H9 (cell line): ENCODE results near the gene PLEKHD1. TPM values are rescaled to one million over a fixed set of nuclear protein-coding genes. Genes with fewer than 3 reads are reported as not detected.

ENCODE experiments used
- DNase-seq: peaks from one replicate; pipeline ENCODE4 v3.0.0-alpha.2; 2017
- H2AFZ ChIP-seq: one replicate; pipeline ENCODE4 v1.6.1; 2013; ENCODE audit warnings: mild to moderate bottlenecking, low read length, control low read depth, moderate library complexity
- H2AK5ac ChIP-seq: 2 replicates; pipeline ENCODE4 v1.6.1; 2013; ENCODE audit warnings: low read length, control low read depth, mixed read lengths; ENCODE audit not compliant: insufficient read length
- H2BK120ac ChIP-seq: one replicate; pipeline ENCODE4 v1.6.1; 2013; ENCODE audit warnings: low read depth, mild to moderate bottlenecking, low read length, control low read depth, inconsistent platforms; ENCODE audit not compliant: poor library complexity, severe bottlenecking
- H2BK12ac ChIP-seq: 2 replicates; pipeline ENCODE4 v1.6.1; 2013; ENCODE audit warnings: low read length, control low read depth, mixed read lengths, low read depth; ENCODE audit not compliant: insufficient read length
- H2BK15ac ChIP-seq: 2 replicates; pipeline ENCODE4 v1.6.1; 2013; ENCODE audit warnings: low read depth, low read length, control low read depth
- H2BK20ac ChIP-seq: one replicate; pipeline ENCODE4 v1.6.1; 2013; ENCODE audit warnings: low read depth, mild to moderate bottlenecking, low read length, control low read depth, inconsistent platforms; ENCODE audit not compliant: poor library complexity, severe bottlenecking
- H2BK5ac ChIP-seq: 2 replicates; pipeline ENCODE4 v1.6.1; 2013; ENCODE audit warnings: low read length, control low read depth, mixed read lengths; ENCODE audit not compliant: insufficient read length
- H3K14ac ChIP-seq: 2 replicates; pipeline ENCODE4 v1.6.1; 2013; ENCODE audit warnings: low read length, control low read depth; ENCODE audit not compliant: insufficient read depth
- H3K18ac ChIP-seq: 2 replicates; pipeline ENCODE4 v1.6.1; 2013; ENCODE audit warnings: low read depth, mild to moderate bottlenecking, mixed read lengths, low read length, control low read depth; ENCODE audit not compliant: insufficient read length
- H3K23ac ChIP-seq: 2 replicates; pipeline ENCODE4 v1.6.1; 2013; ENCODE audit warnings: low read length, control low read depth, mixed read lengths, low read depth; ENCODE audit not compliant: insufficient read length
- H3K23me2 ChIP-seq: 2 replicates; pipeline ENCODE4 v1.6.1; 2013; ENCODE audit warnings: low read depth, mild to moderate bottlenecking, mixed read lengths, low read length, control low read depth; ENCODE audit not compliant: insufficient read length, poor library complexity, severe bottlenecking
- H3K27ac ChIP-seq: 2 replicates; pipeline ENCODE4 v1.5.1; 2013; ENCODE audit warnings: low read length, control low read depth, mixed read lengths, low read depth; ENCODE audit not compliant: insufficient read length
- H3K27me3 ChIP-seq: 2 replicates; pipeline ENCODE4 v1.6.1; 2013; ENCODE audit warnings: low read length, control low read depth, inconsistent platforms; ENCODE audit not compliant: insufficient read depth
- H3K4ac ChIP-seq: 2 replicates; pipeline ENCODE4 v1.6.1; 2013; ENCODE audit warnings: low read depth, mild to moderate bottlenecking, control low read depth, inconsistent platforms, low read length, moderate library complexity
- H3K4me1 ChIP-seq: 2 replicates; pipeline ENCODE4 v1.6.1; 2013; ENCODE audit warnings: low read length, control low read depth, inconsistent platforms; ENCODE audit not compliant: insufficient read depth
- H3K4me2 ChIP-seq: 2 replicates; pipeline ENCODE4 v1.6.1; 2013; ENCODE audit warnings: low read length, control low read depth, mixed read lengths; ENCODE audit not compliant: insufficient read length, insufficient read depth
- H3K56ac ChIP-seq: 2 replicates; pipeline ENCODE4 v1.6.1; 2013; ENCODE audit warnings: low read depth, mild to moderate bottlenecking, mixed read lengths, low read length, control low read depth; ENCODE audit not compliant: insufficient read length
- H3K79me1 ChIP-seq: 2 replicates; pipeline ENCODE4 v1.6.1; 2013; ENCODE audit warnings: low read depth, mild to moderate bottlenecking, moderate library complexity, low read length, control low read depth, inconsistent platforms; ENCODE audit not compliant: insufficient read depth, poor library complexity, severe bottlenecking
- H3K79me2 ChIP-seq: 2 replicates; pipeline ENCODE4 v1.6.1; 2013; ENCODE audit warnings: low read length, control low read depth, inconsistent platforms; ENCODE audit not compliant: insufficient read depth
- H3K9ac ChIP-seq: 2 replicates; pipeline ENCODE4 v1.6.1; 2013; ENCODE audit warnings: low read length, control low read depth, mixed read lengths; ENCODE audit not compliant: insufficient read length; ENCODE audit errors: extremely low read depth
- H3K9me3 ChIP-seq: one replicate; pipeline ENCODE4 v1.6.1; 2013; ENCODE audit warnings: low read depth, low read length, inconsistent platforms; ENCODE audit not compliant: control insufficient read depth
- H3T11ph ChIP-seq: one replicate; pipeline ENCODE4 v1.6.1; 2013; ENCODE audit warnings: mild to moderate bottlenecking, low read length, control low read depth, inconsistent platforms
- H4K20me1 ChIP-seq: one replicate; pipeline ENCODE4 v1.6.1; 2013; ENCODE audit not compliant: control insufficient read depth, insufficient read length, insufficient read depth
- H4K5ac ChIP-seq: 2 replicates; pipeline ENCODE4 v1.6.1; 2013; ENCODE audit warnings: low read depth, mild to moderate bottlenecking, mixed read lengths, low read length, control low read depth; ENCODE audit not compliant: insufficient read length
- H4K8ac ChIP-seq: replicated peaks from 2 replicates; pipeline ENCODE4 v1.6.1; 2013; ENCODE audit warnings: low read length, control low read depth, mixed read lengths, low read depth; ENCODE audit not compliant: insufficient read length
- H4K91ac ChIP-seq: 2 replicates; pipeline ENCODE4 v1.6.1; 2013; ENCODE audit warnings: low read depth, mild to moderate bottlenecking, moderate library complexity, mixed read lengths, low read length, control low read depth; ENCODE audit not compliant: insufficient read length
- H3K27ac Mint-ChIP-seq, 3 experiments: 2 replicates in 2 of 3; 3 replicates in 1 of 3; pipeline ENCODE4 v1.8.0; 2020 to 2021; ENCODE audit warnings: mixed read lengths in 3 of 3, mild to moderate bottlenecking in 1 of 3, moderate library complexity in 1 of 3
- H3K27me3 Mint-ChIP-seq: 2 replicates; pipeline ENCODE4 v1.8.0; 2021; ENCODE audit warnings: low read depth, mild to moderate bottlenecking, moderate library complexity, mixed read lengths
- H3K36me3 Mint-ChIP-seq, 3 experiments: 2 replicates in 2 of 3; 3 replicates in 1 of 3; pipeline ENCODE4 v1.8.0; 2020 to 2021; ENCODE audit warnings: low read depth in 3 of 3, mixed read lengths in 3 of 3; ENCODE audit not compliant: insufficient read depth in 1 of 3
- H3K4me1 Mint-ChIP-seq, 2 experiments: 2 replicates each; pipeline ENCODE4 v1.8.0; 2020; ENCODE audit warnings: mixed read lengths in 2 of 2
- H3K4me3 Mint-ChIP-seq, 2 experiments: 2 replicates in 1 of 2; 3 replicates in 1 of 2; pipeline ENCODE4 v1.8.0; 2020 to 2021; ENCODE audit warnings: mild to moderate bottlenecking in 2 of 2, mixed read lengths in 2 of 2, moderate library complexity in 1 of 2
- H3K9me3 Mint-ChIP-seq, 2 experiments: 2 replicates in 1 of 2; 3 replicates in 1 of 2; pipeline ENCODE4 v1.8.0; 2020; ENCODE audit warnings: mild to moderate bottlenecking in 2 of 2, mixed read lengths in 2 of 2, moderate library complexity in 1 of 2
- CTCF ChIP-seq: fragments of 200-600 bp; sonication (generic); conservative IDR thresholded peaks from 3 replicates; pipeline ENCODE4 v1.8.0; 2021; ENCODE audit warnings: antibody characterized with exemption, mild to moderate bottlenecking
- WGBS: extraction: QIAGEN DNeasy Blood & Tissue Kit; methylation state at CpG from one replicate; pipeline ENCODE4 v1.1.7; 2013; ENCODE audit warnings: missing lambda C conversion rate, low lambda C conversion rate, mixed read lengths; ENCODE audit not compliant: insufficient read length; ENCODE audit errors: extremely low coverage; 5-methylcytosine and 5-hydroxymethylcytosine counted together
- total RNA-seq: library from RNA; stranded (reverse); gene quantifications from 2 replicates; pipeline ENCODE4 v1.2.1, GENCODE V29; 2021

The PLEKHD1 gene
- total RNA-seq, 1 experiment from 2014 or later, result 0.37 TPM

- H2BK12ac ChIP-seq, result no peak overlapping the region
- 0 out of 5 replicates have a peak, but pooled peaks cover 0 to under 1% of the 10 kb centered on the region in 2 experiments for H3K9me3 Mint-ChIP-seq
- TF ChIP-seq CTCF, result no peak
- H3K79me1 ChIP-seq, result no peaks in the 10 kb centered on the region
- no peak for DNase-seq
- no peak overlapping the region for H2BK15ac ChIP-seq
- H3K18ac ChIP-seq, result no peak overlapping the region
- no peak overlapping the region for H3K14ac ChIP-seq
- no peak overlapping the region for H2BK5ac ChIP-seq
- H3K27ac Mint-ChIP-seq, result no peak overlapping the region
- H3K79me2 ChIP-seq, result no peaks in the 10 kb centered on the region
- H2AK5ac ChIP-seq, result no peak overlapping the region
- no peak overlapping the region for H3K23ac ChIP-seq
- H3K9ac ChIP-seq, result no peak overlapping the region
- no peak overlapping the region for H2BK20ac ChIP-seq
- WGBS, result no CpG with 5 or more reads among the region's 5 CpGs
- peaks cover 13 to 22% (median 16%) of the 10 kb centered on the region in 3 experiments; a peak in 6 of 7 replicates for H3K36me3 Mint-ChIP-seq
- H3T11ph ChIP-seq, result no peak overlapping the region
- no peak overlapping the region for H2BK120ac ChIP-seq
- no peaks in the 10 kb centered on the region for H3K9me3 ChIP-seq
- H4K8ac ChIP-seq, result no peak overlapping the region
- no peak overlapping the region for H2AFZ ChIP-seq
- H3K4ac ChIP-seq, result no peak overlapping the region
- H3K4me1 Mint-ChIP-seq, result peaks cover 4 to 6% of the 10 kb centered on the region in 2 experiments
- H3K56ac ChIP-seq, result no peak overlapping the region
- no peak overlapping the region for H3K4me2 ChIP-seq
- H3K27me3 Mint-ChIP-seq, result peaks cover 18% of the 10 kb centered on the region
- H3K4me1 ChIP-seq, result no peaks in the 10 kb centered on the region
- no peaks in the 10 kb centered on the region for H3K23me2 ChIP-seq
- H3K27ac ChIP-seq, result no peak overlapping the region
- no peaks in the 10 kb centered on the region for H4K20me1 ChIP-seq
- no peak overlapping the region for H4K91ac ChIP-seq
- H4K5ac ChIP-seq, result no peak overlapping the region
- H3K27me3 ChIP-seq, result peaks cover 10% of the 10 kb centered on the region; the same call in 1 of the 2 replicates
- H3K4me3 Mint-ChIP-seq, result no peak overlapping the region
Observed at GRCh38 chr14:69567563-69567962, 83.0 kb downstream of the PLEKHD1 start.
